Stimulated activated naive CD8-positive, alpha-beta T cell treated with anti-CD3 and anti-CD28 coated beads, Interleukin-15, Interleukin-2, amounts not matched to agents 100 ng/mL and 50 ng/mL, for 24 hours (primary cell): ENCODE results near the gene MPHOSPH9.

Experiments used
- H3K27ac Mint-ChIP-seq: one replicate; pipeline ENCODE4 v1.8.0; 2021; ENCODE audit warnings: mild to moderate bottlenecking, mixed read lengths
- H3K27me3 Mint-ChIP-seq: one replicate; pipeline ENCODE4 v1.8.0; 2021; ENCODE audit warnings: mixed read lengths
- H3K36me3 Mint-ChIP-seq: one replicate; pipeline ENCODE4 v1.8.0; 2021; ENCODE audit warnings: low read depth, mixed read lengths
- H3K4me1 Mint-ChIP-seq: one replicate; pipeline ENCODE4 v1.8.0; 2021; ENCODE audit warnings: low read depth, mixed read lengths
- H3K4me3 Mint-ChIP-seq: one replicate; pipeline ENCODE4 v1.8.0; 2021; ENCODE audit warnings: mild to moderate bottlenecking, mixed read lengths
- H3K9me3 Mint-ChIP-seq: one replicate; pipeline ENCODE4 v1.8.0; 2021; ENCODE audit warnings: mixed read lengths

The MPHOSPH9 gene

DNA sequence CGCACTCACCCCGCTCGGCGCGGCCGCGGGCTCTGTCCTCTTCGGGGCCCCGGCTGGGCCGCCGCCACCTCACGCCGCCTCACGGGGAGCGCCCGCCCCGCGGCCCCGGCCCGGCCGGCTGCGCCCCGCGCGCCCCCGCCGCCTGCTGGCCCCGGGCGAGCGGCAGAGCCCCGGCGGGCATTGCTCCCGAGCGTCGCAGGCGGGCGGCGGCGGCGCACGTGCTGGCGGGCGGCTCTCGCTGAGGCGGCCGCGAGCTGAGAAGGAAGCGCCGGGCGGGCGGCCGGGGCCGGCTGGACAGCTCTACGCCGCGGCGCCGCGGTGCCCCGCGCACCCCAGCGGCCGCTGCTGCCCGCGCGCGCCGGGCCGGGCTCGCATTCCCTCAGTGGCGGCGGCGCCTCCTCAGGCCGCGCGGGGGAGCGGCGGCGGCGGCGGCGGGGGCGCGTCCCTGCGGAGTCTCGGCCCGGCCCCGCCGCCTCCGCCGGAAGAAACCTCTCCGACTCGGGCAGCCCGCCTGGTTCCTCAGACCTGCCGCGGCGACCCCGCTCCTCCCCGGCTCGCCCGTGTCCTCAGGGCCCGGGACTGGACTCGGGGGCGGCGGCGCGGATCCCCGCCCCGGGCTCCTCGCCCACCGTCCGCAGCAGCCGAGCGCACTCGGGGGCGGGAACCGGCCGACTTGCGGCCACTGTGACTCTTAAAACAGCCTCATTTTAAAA lies 82.0 kb downstream of the MPHOSPH9 start, which contains the start of gene PITPNM2:
PITPNM2 (minus strand) TSS at position 347 of the 713 bp plus-strand sequence. CDS start 116,500 bp downstream, outside the sequence.
- H3K27ac Mint-ChIP-seq = peak within 1 kb of the TSS; percentile 86
- peaks cover 19% of the 10 kb centered on the region for H3K36me3 Mint-ChIP-seq
- H3K4me1 Mint-ChIP-seq = peaks cover 31% of the 10 kb centered on the region
- no peaks in the 10 kb centered on the region for H3K27me3 Mint-ChIP-seq
- H3K4me3 Mint-ChIP-seq = peak within 1 kb of the TSS; percentile 82
- H3K9me3 Mint-ChIP-seq = no peaks in the 10 kb centered on the region

DNA sequence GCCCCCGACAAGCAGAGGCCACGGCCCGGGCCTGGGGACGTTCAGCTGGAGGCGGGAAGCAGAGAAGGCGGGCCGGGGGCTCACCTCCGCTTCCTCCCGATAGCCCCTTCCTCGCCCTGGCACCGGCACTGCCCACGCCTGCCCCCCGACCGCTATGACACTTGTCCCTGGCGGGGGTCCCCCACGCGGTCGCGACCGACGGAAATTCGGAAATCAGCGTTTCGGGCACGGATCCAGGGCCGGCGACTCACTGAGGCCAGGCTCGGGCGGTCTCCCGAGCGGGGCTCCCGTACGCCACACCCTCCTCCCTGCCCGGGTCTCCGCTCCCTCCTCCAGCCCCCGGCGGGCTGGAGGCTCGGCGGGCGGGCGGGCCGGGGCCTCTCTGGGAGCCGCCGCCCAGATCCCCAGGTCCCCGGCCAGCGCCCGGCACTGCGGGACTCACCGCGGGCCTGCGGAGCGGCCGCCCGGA lies 82.6 kb downstream of the MPHOSPH9 start:
- no peaks in the 10 kb centered on the region for H3K9me3 Mint-ChIP-seq
- peaks cover 21% of the 10 kb centered on the region for H3K36me3 Mint-ChIP-seq
- peaks cover 31% of the 10 kb centered on the region for H3K4me1 Mint-ChIP-seq
- H3K27ac Mint-ChIP-seq = peak overlapping the region; percentile 79
- peak overlapping the region; percentile 72 for H3K4me3 Mint-ChIP-seq
- no peaks in the 10 kb centered on the region for H3K27me3 Mint-ChIP-seq

DNA sequence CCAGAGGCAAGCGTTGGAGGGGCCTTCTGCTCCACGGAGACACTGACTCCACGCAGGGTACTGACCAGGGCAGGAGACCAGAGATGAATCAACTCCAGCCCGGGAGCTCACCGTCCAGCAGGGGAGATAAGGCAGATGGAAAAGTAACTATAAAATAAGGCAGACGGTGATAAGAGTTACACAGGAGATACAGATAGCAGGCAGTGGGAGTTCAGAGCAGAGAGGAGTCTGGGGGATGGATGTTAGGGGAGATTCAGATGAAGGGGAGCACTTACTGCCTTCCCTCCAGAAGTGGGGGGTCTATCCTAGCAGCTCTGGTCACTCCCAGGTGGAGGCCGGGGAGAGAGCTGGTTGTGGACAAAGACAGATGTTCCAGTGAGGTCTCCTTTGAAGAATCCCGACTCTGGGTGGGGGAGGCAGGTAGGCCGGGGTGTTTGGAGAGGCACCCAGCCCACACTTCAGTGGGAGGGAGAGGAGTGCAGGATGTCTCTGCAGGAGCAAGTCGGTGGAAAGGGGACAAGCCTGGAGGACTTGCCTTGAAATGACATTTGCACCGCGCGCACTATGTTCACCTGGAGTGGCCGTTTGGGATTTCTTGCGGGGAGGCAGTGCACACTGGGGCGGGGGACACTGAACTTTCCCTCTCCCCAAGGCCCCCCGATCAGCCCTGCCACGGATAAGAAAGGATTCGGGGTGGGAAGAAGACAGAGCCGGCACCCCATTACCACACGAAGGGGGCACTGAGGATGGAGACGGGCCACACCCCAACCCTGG lies 83.3 kb downstream of the MPHOSPH9 start:
- peak overlapping the region; percentile 79 for H3K27ac Mint-ChIP-seq
- no peaks in the 10 kb centered on the region for H3K27me3 Mint-ChIP-seq
- H3K4me3 Mint-ChIP-seq = peak overlapping the region; percentile 72
- H3K36me3 Mint-ChIP-seq = peaks cover 21% of the 10 kb centered on the region
- H3K9me3 Mint-ChIP-seq = no peaks in the 10 kb centered on the region
- peaks cover 31% of the 10 kb centered on the region for H3K4me1 Mint-ChIP-seq

DNA sequence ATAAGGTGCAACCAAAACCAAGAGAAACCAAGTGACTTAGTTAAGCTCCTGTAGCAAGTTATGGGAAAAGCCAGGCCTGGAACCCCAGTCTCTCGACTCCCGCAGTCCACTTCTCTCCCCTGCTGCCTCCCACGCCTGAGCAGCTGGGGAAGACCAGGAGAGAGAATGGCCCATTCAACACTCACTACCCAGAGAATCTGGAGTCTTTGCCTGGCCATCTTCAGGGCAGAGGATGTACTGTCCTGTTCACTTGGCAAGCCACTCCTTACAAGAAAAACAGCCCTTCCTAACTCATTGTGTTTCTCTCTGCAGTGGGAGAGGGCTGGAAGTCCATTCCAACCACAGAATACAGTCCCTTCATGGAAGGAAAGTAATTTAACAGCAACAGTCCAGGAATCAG lies 83.9 kb downstream of the MPHOSPH9 start:
- H3K27ac Mint-ChIP-seq = peak overlapping the region; percentile 79
- H3K36me3 Mint-ChIP-seq = peaks cover 16% of the 10 kb centered on the region
- no peaks in the 10 kb centered on the region for H3K27me3 Mint-ChIP-seq
- peak overlapping the region; percentile 72 for H3K4me3 Mint-ChIP-seq
- no peaks in the 10 kb centered on the region for H3K9me3 Mint-ChIP-seq
- peaks cover 33% of the 10 kb centered on the region for H3K4me1 Mint-ChIP-seq

DNA sequence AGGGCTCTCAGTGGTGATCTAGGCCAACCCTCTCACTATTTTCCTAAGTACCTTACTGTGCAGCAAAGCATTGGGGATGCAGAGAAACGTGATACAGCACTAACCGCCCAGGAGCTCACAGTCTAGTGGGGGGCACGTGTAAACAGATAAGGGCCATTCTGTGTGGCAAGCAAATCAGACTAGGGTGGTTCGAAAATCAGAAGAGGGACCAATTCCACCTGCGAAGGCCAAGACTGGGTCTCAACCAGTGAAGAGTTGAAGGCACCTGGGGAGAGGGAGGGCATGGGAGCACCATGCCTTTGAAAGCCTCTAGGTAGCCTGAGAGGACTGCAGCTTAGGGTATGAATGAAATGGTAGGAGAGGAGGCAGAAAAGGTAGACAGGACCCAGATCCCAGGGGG lies 84.3 kb downstream of the MPHOSPH9 start:
- H3K27me3 Mint-ChIP-seq = no peaks in the 10 kb centered on the region
- H3K4me3 Mint-ChIP-seq = peak overlapping the region; percentile 1
- peaks cover 16% of the 10 kb centered on the region for H3K36me3 Mint-ChIP-seq
- H3K9me3 Mint-ChIP-seq = no peaks in the 10 kb centered on the region
- H3K4me1 Mint-ChIP-seq = peaks cover 35% of the 10 kb centered on the region
- no peak overlapping the region for H3K27ac Mint-ChIP-seq

DNA sequence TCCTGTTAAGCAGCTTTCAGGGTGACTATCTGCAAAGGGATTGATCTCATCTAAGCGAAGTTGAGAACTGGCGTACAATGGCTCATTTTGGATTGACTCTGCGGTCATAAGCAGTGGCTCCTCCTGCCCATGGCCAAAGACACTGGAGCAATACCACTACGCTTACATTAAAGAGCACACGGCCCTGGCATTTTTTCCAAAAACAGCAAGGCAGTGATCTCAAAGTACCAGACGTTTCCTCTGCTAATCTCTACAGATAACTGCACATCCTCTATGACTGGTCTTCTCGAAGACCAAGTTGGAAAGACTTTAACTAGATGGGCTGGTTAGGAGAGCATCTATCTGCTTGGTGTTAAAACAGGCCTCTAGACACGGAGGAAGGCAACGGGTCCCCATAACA lies 84.7 kb downstream of the MPHOSPH9 start:
- peaks cover 14% of the 10 kb centered on the region for H3K36me3 Mint-ChIP-seq
- H3K9me3 Mint-ChIP-seq = no peaks in the 10 kb centered on the region
- no peaks in the 10 kb centered on the region for H3K27me3 Mint-ChIP-seq
- peaks cover 36% of the 10 kb centered on the region for H3K4me1 Mint-ChIP-seq
- no peak overlapping the region for H3K4me3 Mint-ChIP-seq
- H3K27ac Mint-ChIP-seq = no peak overlapping the region

DNA sequence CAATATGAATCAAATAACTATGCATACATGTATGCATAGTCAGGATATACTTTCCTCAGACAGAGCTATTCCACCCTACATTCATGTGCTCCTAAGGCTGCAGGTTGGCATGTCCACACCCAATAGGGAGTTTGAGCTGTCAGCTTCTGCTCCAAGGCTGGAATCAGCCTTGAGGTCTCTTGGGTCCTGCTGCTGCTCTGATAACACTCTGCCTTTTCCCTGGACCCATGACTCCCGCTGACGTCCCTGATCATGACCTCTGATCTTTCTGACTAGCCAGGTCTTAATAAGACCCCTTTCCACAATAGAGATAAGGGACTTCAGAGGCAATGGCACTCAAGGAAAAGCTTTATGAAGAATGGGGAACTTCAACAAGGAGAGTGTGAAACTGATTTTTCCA lies 87.7 kb downstream of the MPHOSPH9 start:
- H3K27me3 Mint-ChIP-seq = no peaks in the 10 kb centered on the region
- peaks cover 4% of the 10 kb centered on the region for H3K36me3 Mint-ChIP-seq
- peaks cover 51% of the 10 kb centered on the region for H3K4me1 Mint-ChIP-seq
- no peak overlapping the region for H3K4me3 Mint-ChIP-seq
- no peak overlapping the region for H3K27ac Mint-ChIP-seq
- no peaks in the 10 kb centered on the region for H3K9me3 Mint-ChIP-seq

DNA sequence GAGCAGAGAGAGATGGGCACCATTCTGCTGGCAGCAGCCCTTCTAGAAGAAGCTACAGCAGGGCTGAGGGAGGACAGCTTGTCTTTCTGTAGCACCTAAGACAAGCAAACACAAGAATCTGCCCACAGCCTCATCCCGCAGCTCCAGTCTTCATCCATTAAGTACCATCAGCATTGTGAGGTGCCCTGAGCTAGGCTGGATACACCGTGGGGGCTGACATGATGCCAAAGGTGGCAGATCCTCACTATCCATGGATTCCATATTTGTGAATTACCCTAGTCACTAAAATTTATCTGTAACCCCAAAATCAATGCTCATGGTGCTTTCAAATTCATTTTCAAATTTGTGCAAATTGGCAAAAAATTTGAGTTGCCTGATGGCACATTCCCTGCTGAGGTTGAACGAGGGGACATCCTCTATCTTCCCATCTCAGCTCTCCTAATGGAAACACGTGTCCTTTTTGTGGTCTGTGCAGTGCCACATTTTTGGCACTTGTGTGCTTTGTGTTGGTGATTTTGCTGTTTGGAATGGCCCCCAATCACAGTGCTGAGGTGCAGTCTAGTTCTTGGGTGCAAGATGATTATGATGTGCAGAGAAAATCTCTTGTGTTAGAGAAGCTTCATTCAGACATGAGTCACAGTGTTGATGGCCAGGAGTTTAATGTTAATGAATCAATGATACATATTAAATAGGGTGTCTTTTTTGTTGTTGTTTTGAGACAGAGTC lies 89.0 kb downstream of the MPHOSPH9 start:
- no peaks in the 10 kb centered on the region for H3K9me3 Mint-ChIP-seq
- H3K27me3 Mint-ChIP-seq = no peaks in the 10 kb centered on the region
- peaks cover 50% of the 10 kb centered on the region for H3K4me1 Mint-ChIP-seq
- H3K27ac Mint-ChIP-seq = no peak overlapping the region
- peaks cover 4% of the 10 kb centered on the region for H3K36me3 Mint-ChIP-seq
- no peak overlapping the region for H3K4me3 Mint-ChIP-seq

DNA sequence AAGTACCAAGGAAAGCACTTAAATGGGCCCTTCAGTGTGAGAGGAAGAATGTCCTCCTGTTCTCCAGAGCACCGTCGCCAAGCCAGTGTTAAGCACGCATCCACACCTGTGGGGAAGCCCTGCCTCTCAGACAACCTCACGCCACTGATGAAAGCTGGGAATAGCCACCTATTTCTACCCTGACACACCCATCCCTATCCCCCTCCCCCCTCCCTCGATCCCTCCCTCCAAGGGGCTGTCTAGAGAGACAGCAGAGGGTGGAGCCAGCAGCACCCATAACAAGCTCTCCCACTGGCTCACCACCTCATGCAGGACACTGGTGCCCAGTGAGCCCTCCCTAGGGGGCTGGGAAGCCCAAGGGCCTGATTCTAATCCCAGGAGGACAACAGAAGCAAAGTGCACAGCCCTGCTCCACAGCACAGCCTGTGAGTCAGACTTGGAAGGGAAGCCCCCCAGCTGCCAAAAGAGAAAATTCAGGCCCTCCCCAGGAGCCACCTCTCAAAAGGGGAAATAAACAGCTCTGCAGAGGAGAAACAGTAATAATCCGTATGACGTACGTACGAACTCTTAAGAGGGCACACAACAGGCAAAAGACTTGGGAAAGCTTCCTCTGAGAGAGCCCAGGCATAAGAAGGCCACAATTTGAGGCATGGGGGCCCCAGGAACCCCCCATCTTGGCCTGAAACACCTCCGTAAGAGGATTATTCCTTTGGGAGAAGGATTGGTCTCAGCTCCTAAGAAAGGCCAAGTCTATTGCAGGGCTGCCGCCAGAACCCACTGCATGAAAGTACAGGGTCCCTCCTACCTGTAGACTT lies 89.8 kb downstream of the MPHOSPH9 start:
- Mint-ChIP-seq H3K9me3 (no peaks in the 10 kb centered on the region), H3K27ac (no peak overlapping the region), H3K27me3 (no peaks in the 10 kb centered on the region), H3K36me3 (peaks cover 4% of the 10 kb centered on the region), H3K4me1 (peaks cover 44% of the 10 kb centered on the region), H3K4me3 (no peak overlapping the region)

DNA sequence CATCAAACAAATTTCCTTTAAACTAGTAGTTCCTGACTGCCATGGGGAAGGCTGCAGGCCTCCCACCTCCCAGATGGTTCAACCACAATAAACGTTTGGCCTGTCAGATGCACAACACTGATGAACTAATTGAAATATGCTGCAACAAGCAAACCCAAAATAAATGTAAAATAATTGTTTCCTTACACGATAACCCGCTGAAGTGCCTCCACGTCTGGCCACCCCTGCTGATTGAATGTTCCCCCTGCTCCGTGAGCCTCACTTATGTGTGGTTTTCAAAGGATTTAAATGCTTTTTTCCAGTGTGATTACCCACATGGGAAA lies 90.5 kb downstream of the MPHOSPH9 start:
- no peak overlapping the region for H3K4me3 Mint-ChIP-seq
- no peaks in the 10 kb centered on the region for H3K9me3 Mint-ChIP-seq
- no peaks in the 10 kb centered on the region for H3K27me3 Mint-ChIP-seq
- no peak overlapping the region for H3K27ac Mint-ChIP-seq
- peaks cover 4% of the 10 kb centered on the region for H3K36me3 Mint-ChIP-seq
- peaks cover 42% of the 10 kb centered on the region for H3K4me1 Mint-ChIP-seq

DNA sequence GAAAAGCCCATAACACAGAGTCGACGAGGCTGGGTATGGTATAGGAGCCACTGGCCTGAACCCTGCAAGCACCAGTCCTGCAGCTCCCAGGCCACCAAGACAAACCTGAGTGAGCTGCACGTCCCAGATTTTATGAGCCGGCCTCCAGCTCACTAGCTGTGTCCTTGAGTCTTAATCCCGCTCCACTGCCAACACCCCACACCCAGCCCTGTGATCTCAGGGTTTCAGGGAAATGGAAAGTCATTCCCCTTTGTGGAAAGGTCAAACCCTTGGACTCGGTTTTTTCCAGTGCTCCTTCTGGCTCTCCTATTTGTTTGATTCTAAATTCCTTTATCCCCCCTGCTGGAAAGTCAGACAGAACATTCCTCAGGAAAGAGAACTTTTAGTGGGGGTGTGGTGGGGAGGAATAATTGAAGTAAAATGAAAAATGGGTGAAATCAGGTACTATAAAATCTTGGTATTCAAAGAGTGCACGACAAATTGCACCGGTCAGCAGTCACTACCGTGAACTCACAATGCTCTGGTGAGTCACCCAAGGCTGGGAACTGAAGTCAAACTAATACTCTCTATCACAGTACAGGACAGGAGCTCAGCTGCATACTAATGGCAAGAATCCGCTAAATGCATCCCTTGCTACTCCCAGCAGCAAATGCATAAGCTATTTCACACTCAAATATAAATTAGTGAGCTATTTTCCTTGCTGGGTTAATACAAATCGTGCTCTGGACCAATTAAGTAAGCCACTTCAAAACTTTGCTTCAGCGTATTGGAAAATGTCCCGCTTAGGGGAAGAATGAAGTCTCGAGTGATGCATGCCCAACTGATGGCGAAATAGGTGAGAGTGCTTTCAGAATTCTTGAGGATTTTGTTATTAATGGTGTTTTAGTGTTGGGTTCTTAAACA lies 91.1 kb downstream of the MPHOSPH9 start:
- Mint-ChIP-seq H3K36me3 (peaks cover 4% of the 10 kb centered on the region), H3K9me3 (no peaks in the 10 kb centered on the region), H3K4me1 (peaks cover 42% of the 10 kb centered on the region), H3K27ac (no peak overlapping the region), H3K27me3 (no peaks in the 10 kb centered on the region), H3K4me3 (no peak overlapping the region)

DNA sequence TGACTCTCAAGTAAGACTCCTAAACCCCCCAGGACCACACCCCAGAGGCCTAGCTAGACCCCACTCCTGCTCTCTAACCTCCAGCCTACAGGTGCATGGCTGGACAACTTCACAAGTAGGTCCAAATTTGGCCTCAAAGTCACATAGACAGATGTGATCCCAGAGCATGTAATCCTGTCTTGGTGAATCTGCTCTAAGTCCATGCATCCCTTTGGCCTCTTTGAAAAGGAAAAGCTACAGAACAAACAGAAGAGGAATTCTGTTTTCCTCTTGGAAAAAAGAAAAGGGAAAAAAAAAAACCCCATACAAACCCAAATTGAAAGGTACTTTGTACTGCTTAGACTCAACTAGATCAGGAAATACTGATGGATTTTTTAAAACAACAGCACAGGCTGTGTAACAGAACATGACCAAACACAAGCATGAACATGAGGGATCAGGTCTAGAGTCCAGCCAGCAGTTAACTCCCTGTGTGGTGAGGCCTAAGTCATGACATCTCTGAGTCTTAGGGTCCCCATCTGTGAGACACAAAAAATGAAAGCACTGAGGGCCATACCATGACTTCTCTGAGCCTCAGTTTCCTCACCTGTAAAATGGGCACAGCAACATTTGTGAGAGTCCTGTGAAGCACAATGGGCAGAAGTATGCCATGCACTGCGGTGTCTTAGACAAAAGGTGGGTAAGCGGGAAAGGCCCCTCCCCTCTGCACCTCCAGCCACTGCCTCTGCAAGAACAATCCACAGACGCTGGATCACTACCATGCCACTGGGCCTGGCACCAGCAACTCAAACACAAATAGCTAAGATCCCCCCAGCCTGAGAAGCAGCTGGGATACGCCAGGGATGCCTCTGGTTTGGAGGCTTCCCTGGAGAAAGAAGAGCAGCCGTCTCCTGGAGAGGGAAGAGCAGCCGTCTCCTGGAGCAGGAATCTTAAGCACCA lies 92.0 kb downstream of the MPHOSPH9 start:
- H3K4me3 Mint-ChIP-seq = no peak overlapping the region
- H3K4me1 Mint-ChIP-seq = peaks cover 42% of the 10 kb centered on the region
- no peaks in the 10 kb centered on the region for H3K27me3 Mint-ChIP-seq
- H3K9me3 Mint-ChIP-seq = no peaks in the 10 kb centered on the region
- H3K27ac Mint-ChIP-seq = no peak overlapping the region
- peaks cover 6% of the 10 kb centered on the region for H3K36me3 Mint-ChIP-seq
